Body of pancreas (tissue), 4 donors: ENCODE measurements around the gene CD58.

Experiments
- CTCF ChIP-seq, 7 experiments: fragments of 450-650 bp in 4 of 7; fragments of 200-600 bp in 3 of 7; sonication (generic) in 3 of 7; IDR thresholded peaks; one replicate each; pipeline ENCODE4 v1.5.1; 2016 to 2019; ENCODE audit warnings: antibody characterized with exemption in 7 of 7
- POLR2A ChIP-seq, 3 donors: fragments of 450-650 bp; IDR thresholded peaks; one replicate each; pipeline ENCODE4 v1.6.1; 2016; ENCODE audit warnings: antibody characterized with exemption in 3 of 3, mild to moderate bottlenecking in 2 of 3

GRCh38 chr1:116565222-116565621, 5.6 kb downstream of the CD58 start:
- TF ChIP-seq POLR2A (IDR thresholded peaks at IDR 0.05) (no peak), CTCF (IDR thresholded peaks at IDR 0.05) (no peak)
